MM.1S (cell line): ENCODE data around the gene PSMD12.

Experiments used
- DNase-seq: peaks from one replicate; pipeline ENCODE4 v3.0.0-alpha.2; 2015
- H2AFZ ChIP-seq: fragments of 300-600 bp; sonication (generic); 2 replicates; pipeline ENCODE4 v1.6.0; 2016; ENCODE audit warnings: antibody characterized with exemption, low read length
- H3F3A ChIP-seq: fragments of 300-600 bp; sonication (generic); 2 replicates; pipeline ENCODE4 v1.6.1; 2016; ENCODE audit warnings: mild to moderate bottlenecking, antibody characterized with exemption, low read length, moderate library complexity, mixed read lengths; ENCODE audit not compliant: insufficient read depth
- H3K27ac ChIP-seq: fragments of 300-600 bp; sonication (generic); 2 replicates; pipeline ENCODE4 v1.5.1; 2016; ENCODE audit warnings: mild to moderate bottlenecking, low read length
- H3K27me3 ChIP-seq: fragments of 300-600 bp; sonication (generic); replicated peaks from 2 replicates; pipeline ENCODE4 v1.6.0; 2016; ENCODE audit warnings: low read length; ENCODE audit not compliant: insufficient read depth
- H3K36me3 ChIP-seq: fragments of 300-600 bp; sonication (generic); replicated peaks from 2 replicates; pipeline ENCODE4 v1.6.1; 2016; ENCODE audit warnings: mild to moderate bottlenecking, low read length, mixed read lengths; ENCODE audit not compliant: insufficient read depth
- H3K4me1 ChIP-seq: fragments of 300-600 bp; sonication (generic); 2 replicates; pipeline ENCODE4 v1.6.1; 2016; ENCODE audit warnings: low read length, mixed read lengths
- H3K4me2 ChIP-seq: fragments of 300-600 bp; sonication (generic); 2 replicates; pipeline ENCODE4 v1.6.0; 2016; ENCODE audit warnings: low read depth, low read length
- H3K4me3 ChIP-seq: fragments of 300-600 bp; sonication (generic); 2 replicates; pipeline ENCODE4 v1.5.1; 2016; ENCODE audit warnings: low read length, mixed read lengths
- H3K79me2 ChIP-seq: fragments of 300-600 bp; sonication (generic); 2 replicates; pipeline ENCODE4 v1.6.1; 2016; ENCODE audit warnings: mixed run types, low read length, mixed read lengths
- H3K9ac ChIP-seq: fragments of 300-600 bp; sonication (generic); 2 replicates; pipeline ENCODE4 v1.6.1; 2016; ENCODE audit warnings: low read length, mixed read lengths
- H3K9me2 ChIP-seq: fragments of 300-600 bp; sonication (generic); replicated peaks from 2 replicates; pipeline ENCODE4 v1.6.1; 2016; ENCODE audit warnings: mild to moderate bottlenecking, low read length, mixed read lengths; ENCODE audit not compliant: insufficient read depth
- H3K9me3 ChIP-seq: fragments of 300-600 bp; sonication (generic); replicated peaks from 2 replicates; pipeline ENCODE4 v1.6.1; 2016; ENCODE audit warnings: mild to moderate bottlenecking, low read length, mixed read lengths; ENCODE audit not compliant: insufficient read depth
- H4K20me1 ChIP-seq: fragments of 300-600 bp; sonication (generic); 2 replicates; pipeline ENCODE4 v1.6.1; 2016; ENCODE audit warnings: mild to moderate bottlenecking, low read length, moderate library complexity, mixed read lengths; ENCODE audit not compliant: insufficient read depth
- EZH2 ChIP-seq: fragments of 300-600 bp; sonication (generic); optimal IDR thresholded peaks from 2 replicates; pipeline ENCODE3; 2017; ENCODE audit warnings: low read depth, mild to moderate bottlenecking, antibody characterized with exemption, low read length, mixed read lengths
- EZH2phosphoT487 ChIP-seq: fragments of 300-600 bp; sonication (generic); IDR thresholded peaks from 2 replicates; pipeline ENCODE4 v1.6.1; 2018; ENCODE audit warnings: antibody characterized with exemption, low read length
- TF ChIP-seq, protein P1 (sequence below): fragments of 300-600 bp; sonication (generic); IDR thresholded peaks from 2 replicates; pipeline ENCODE4 v1.5.1; 2016; ENCODE audit warnings: antibody characterized with exemption, low read length, mixed read lengths

PSMD12 gene

DNA sequence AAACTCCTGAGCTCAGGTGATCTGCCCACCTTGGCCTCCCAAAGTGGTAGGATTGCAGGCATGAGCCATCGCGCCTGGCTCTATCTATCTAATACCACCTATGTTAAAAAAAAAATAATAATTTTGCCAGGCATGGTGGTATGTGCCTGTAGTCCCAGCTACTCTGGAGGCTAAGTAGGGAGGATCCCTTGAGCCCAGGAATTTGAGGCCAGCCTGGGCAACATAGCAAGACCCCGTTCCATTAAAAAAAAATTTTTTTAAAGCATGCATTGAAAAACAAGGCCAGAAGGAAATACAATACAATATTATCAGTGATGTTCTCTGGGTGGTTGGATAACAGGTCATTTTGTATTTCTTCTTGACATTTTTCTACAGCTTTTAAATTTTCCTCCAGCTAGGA lies 76.1 kb downstream of the PSMD12 start:
- Histone ChIP-seq H3K4me2 (no peak overlapping the region), H3K27me3 (no peaks in the 10 kb centered on the region), H4K20me1 (no peaks in the 10 kb centered on the region), H2AFZ (no peak overlapping the region), H3F3A (no peaks in the 10 kb centered on the region), H3K27ac (no peak overlapping the region), H3K36me3 (no peaks in the 10 kb centered on the region), H3K9me2 (no peaks in the 10 kb centered on the region), H3K9me3 (no peaks in the 10 kb centered on the region), H3K79me2 (no peaks in the 10 kb centered on the region), H3K4me3 (no peak overlapping the region), H3K9ac (no peak overlapping the region), H3K4me1 (no peaks in the 10 kb centered on the region)
- no peak for DNase-seq
- TF ChIP-seq EZH2phosphoT487 (no peak), EZH2 (no peak)
- TF ChIP-seq, protein P1, sequence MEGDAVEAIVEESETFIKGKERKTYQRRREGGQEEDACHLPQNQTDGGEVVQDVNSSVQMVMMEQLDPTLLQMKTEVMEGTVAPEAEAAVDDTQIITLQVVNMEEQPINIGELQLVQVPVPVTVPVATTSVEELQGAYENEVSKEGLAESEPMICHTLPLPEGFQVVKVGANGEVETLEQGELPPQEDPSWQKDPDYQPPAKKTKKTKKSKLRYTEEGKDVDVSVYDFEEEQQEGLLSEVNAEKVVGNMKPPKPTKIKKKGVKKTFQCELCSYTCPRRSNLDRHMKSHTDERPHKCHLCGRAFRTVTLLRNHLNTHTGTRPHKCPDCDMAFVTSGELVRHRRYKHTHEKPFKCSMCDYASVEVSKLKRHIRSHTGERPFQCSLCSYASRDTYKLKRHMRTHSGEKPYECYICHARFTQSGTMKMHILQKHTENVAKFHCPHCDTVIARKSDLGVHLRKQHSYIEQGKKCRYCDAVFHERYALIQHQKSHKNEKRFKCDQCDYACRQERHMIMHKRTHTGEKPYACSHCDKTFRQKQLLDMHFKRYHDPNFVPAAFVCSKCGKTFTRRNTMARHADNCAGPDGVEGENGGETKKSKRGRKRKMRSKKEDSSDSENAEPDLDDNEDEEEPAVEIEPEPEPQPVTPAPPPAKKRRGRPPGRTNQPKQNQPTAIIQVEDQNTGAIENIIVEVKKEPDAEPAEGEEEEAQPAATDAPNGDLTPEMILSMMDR, result no peak

DNA sequence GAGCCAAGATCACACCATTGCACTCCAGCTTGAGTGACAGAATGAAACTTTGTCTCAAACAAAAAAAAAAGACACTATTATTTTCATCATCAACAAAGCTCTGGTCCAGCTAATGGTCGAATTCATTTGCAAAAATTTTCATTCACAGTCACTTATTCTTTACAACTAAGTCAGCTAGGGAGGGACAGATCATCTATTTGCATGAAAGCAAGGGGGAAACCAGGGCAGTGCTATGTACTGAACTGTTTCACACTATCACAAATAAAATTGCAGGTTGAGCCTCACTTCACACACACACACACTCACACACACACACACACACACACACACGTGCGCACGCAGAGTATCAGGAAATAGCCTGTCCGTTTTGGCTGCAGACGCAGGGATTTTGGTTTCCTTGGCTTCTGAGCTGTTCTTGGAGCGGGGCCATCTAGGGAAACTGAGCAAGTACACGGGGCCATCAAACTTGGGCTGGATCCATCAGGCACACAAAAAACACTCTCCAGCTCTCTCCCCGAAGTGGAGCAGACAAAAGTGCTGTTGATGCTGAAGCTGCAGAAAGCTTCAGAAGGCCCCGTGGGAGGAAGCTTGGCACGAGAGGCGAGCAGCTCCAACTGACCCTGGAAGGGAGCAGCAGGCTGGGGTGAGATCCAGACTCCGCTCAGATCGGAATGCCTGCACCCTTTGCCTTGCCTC lies 77.0 kb downstream of the PSMD12 start:
- Histone ChIP-seq H3K27ac (no peak overlapping the region), H3K4me3 (no peak overlapping the region), H3K9ac (no peak overlapping the region), H3K4me1 (no peaks in the 10 kb centered on the region), H3K79me2 (no peaks in the 10 kb centered on the region), H3K36me3 (no peaks in the 10 kb centered on the region), H3K9me2 (no peaks in the 10 kb centered on the region), H3K9me3 (no peaks in the 10 kb centered on the region), H3K4me2 (no peak overlapping the region), H4K20me1 (no peaks in the 10 kb centered on the region), H3K27me3 (no peaks in the 10 kb centered on the region), H3F3A (no peaks in the 10 kb centered on the region), H2AFZ (no peak overlapping the region)
- DNase-seq, result no peak
- no peak for TF ChIP-seq EZH2
- TF ChIP-seq, protein P1, result no peak
- TF ChIP-seq EZH2phosphoT487, result no peak
